IMR-90 (cell line): Measurements from ENCODE around the gene TMEM204. TPM values are rescaled to one million over a fixed set of nuclear protein-coding genes. Genes with fewer than 3 reads are reported as not detected.

Source experiments
- ATAC-seq: fragments of 200-7000 bp; cut with Tn5 transposase; 2 replicates; pipeline ENCODE4 v1.9.1; 2020; ENCODE audit warnings: low read depth, mild to moderate bottlenecking, moderate library complexity
- BruUV-seq: library from RNA; stranded (reverse); fragments of 400-500 nt; replicated peaks from 2 replicates; lab custom pipeline; 2021; lab: Mats Ljungman, UMichigan
- CTCF ChIA-PET: fragments of 300-600 bp; formaldehyde crosslinking; extraction: SDS; loops from one replicate; lab custom pipeline; 2021; ENCODE audit warnings: antibody characterized with exemption; lab: Yijun Ruan, JAX
- POLR2A ChIA-PET: fragments of 300-600 bp; sonication (Branson Sonifier 250); formaldehyde crosslinking; loops from one replicate; lab custom pipeline; 2022; ENCODE audit warnings: antibody characterized with exemption; ENCODE audit not compliant: unreplicated experiment; lab: Charles Lee
- DNase-seq: peaks from one replicate; pipeline ENCODE4 v3.0.0; 2013
- H2AFZ ChIP-seq: replicated peaks from 2 replicates; pipeline ENCODE3; 2013; ENCODE audit warnings: low read length, mild to moderate bottlenecking; ENCODE audit not compliant: poor library complexity
- H2AK5ac ChIP-seq: 2 replicates; pipeline ENCODE4 v1.6.1; 2013; ENCODE audit warnings: low read depth, low read length, inconsistent platforms
- H2AK9ac ChIP-seq: replicated peaks from 2 replicates; pipeline ENCODE3; 2013; ENCODE audit warnings: mild to moderate bottlenecking, low read depth, low read length, moderate library complexity; ENCODE audit not compliant: poor library complexity
- H2BK120ac ChIP-seq: 2 replicates; pipeline ENCODE4 v1.6.1; 2013; ENCODE audit warnings: low read depth, low read length, inconsistent platforms
- H2BK15ac ChIP-seq: 3 replicates; pipeline ENCODE4 v1.6.1; 2013; ENCODE audit warnings: low read depth, low read length, inconsistent platforms
- H2BK20ac ChIP-seq: 2 replicates; pipeline ENCODE4 v1.6.1; 2013; ENCODE audit warnings: low read depth, mild to moderate bottlenecking, inconsistent platforms, low read length, moderate library complexity
- H2BK5ac ChIP-seq: 2 replicates; pipeline ENCODE4 v1.6.1; 2013; ENCODE audit warnings: mild to moderate bottlenecking, low read depth, low read length, inconsistent platforms; ENCODE audit not compliant: poor library complexity, severe bottlenecking
- H3K14ac ChIP-seq: replicated peaks from 2 replicates; pipeline ENCODE4 v1.6.1; 2013; ENCODE audit warnings: low read depth, low read length, inconsistent platforms
- H3K18ac ChIP-seq: 2 replicates; pipeline ENCODE4 v1.6.1; 2013; ENCODE audit warnings: low read depth, low read length, control low read depth
- H3K23ac ChIP-seq: 2 replicates; pipeline ENCODE4 v1.6.1; 2013; ENCODE audit warnings: low read depth, low read length, inconsistent platforms
- H3K27ac ChIP-seq: 2 replicates; pipeline ENCODE4 v1.5.1; 2013; ENCODE audit warnings: mild to moderate bottlenecking, control low read depth, low read length; ENCODE audit not compliant: insufficient read depth
- H3K27me3 ChIP-seq: 2 replicates; pipeline ENCODE4 v1.6.1; 2013; ENCODE audit warnings: low read length; ENCODE audit not compliant: control insufficient read depth, insufficient read depth
- H3K36me3 ChIP-seq: 2 replicates; pipeline ENCODE4 v1.6.1; 2013; ENCODE audit warnings: low read length, mixed read lengths; ENCODE audit not compliant: control insufficient read depth, insufficient read depth
- H3K4ac ChIP-seq: 2 replicates; pipeline ENCODE4 v1.6.1; 2013; ENCODE audit warnings: low read depth, low read length, inconsistent platforms
- H3K4me1 ChIP-seq: 2 replicates; pipeline ENCODE4 v1.6.1; 2013; ENCODE audit warnings: low read length, mixed read lengths; ENCODE audit not compliant: control insufficient read depth, insufficient read depth
- H3K4me2 ChIP-seq: 2 replicates; pipeline ENCODE4 v1.6.1; 2013; ENCODE audit warnings: low read depth, mild to moderate bottlenecking, control low read depth, low read length, moderate library complexity
- H3K4me3 ChIP-seq: 2 replicates; pipeline ENCODE4 v1.5.1; 2013; ENCODE audit warnings: low read depth, mild to moderate bottlenecking, control low read depth, low read length, moderate library complexity; ENCODE audit not compliant: insufficient read depth
- H3K56ac ChIP-seq: 2 replicates; pipeline ENCODE4 v1.6.1; 2013; ENCODE audit warnings: low read length, inconsistent platforms; ENCODE audit not compliant: insufficient read depth; ENCODE audit errors: extremely low read depth
- H3K79me1 ChIP-seq, 2 experiments: 2 replicates each; pipeline ENCODE4 v1.6.1; 2013; ENCODE audit warnings: low read length in 2 of 2, inconsistent platforms in 1 of 2, low read depth in 1 of 2
- H3K9ac ChIP-seq: 2 replicates; pipeline ENCODE4 v1.6.1; 2013; ENCODE audit warnings: low read depth, low read length, control low read depth
- H3K9me1 ChIP-seq: 2 replicates; pipeline ENCODE4 v1.6.1; 2013; ENCODE audit warnings: low read length, inconsistent platforms; ENCODE audit not compliant: insufficient read depth
- H3K9me3 ChIP-seq: 2 replicates; pipeline ENCODE4 v1.6.1; 2013; ENCODE audit warnings: low read length; ENCODE audit not compliant: control insufficient read depth, insufficient read depth
- H4K20me1 ChIP-seq: 2 replicates; pipeline ENCODE4 v1.6.1; 2013; ENCODE audit warnings: low read length, inconsistent platforms; ENCODE audit not compliant: insufficient read depth
- H4K5ac ChIP-seq: 2 replicates; pipeline ENCODE4 v1.6.1; 2013; ENCODE audit warnings: mild to moderate bottlenecking, low read depth, low read length, control low read depth
- H4K8ac ChIP-seq, 2 experiments: 2 replicates each; pipeline ENCODE4 v1.6.1; 2013; ENCODE audit warnings: low read depth in 2 of 2, low read length in 2 of 2, control low read depth in 1 of 2, inconsistent platforms in 1 of 2
- H4K91ac ChIP-seq: 2 replicates; pipeline ENCODE4 v1.6.1; 2013; ENCODE audit warnings: low read depth, low read length, inconsistent platforms; ENCODE audit not compliant: insufficient read depth
- FOS ChIP-seq: fragments of 150-350 bp; IDR thresholded peaks from 2 replicates; pipeline ENCODE4 v1.6.1; 2016; ENCODE audit warnings: low read depth, low read length
- NFE2L2 ChIP-seq: fragments of 150-350 bp; IDR thresholded peaks from 2 replicates; pipeline ENCODE4 v1.6.1; 2016; ENCODE audit warnings: low read depth, mild to moderate bottlenecking, low read length
- RFX5 ChIP-seq: IDR thresholded peaks from 2 replicates; pipeline ENCODE4 v1.8.0; 2012; ENCODE audit warnings: low read depth, mild to moderate bottlenecking, low read length, moderate library complexity
- WGBS, 2 experiments: methylation state at CpG; one replicate each; pipeline versions ENCODE4 v1.1.5 to v1.1.7; 2013; ENCODE audit warnings: missing lambda C conversion rate in 2 of 2; ENCODE audit not compliant: insufficient read length in 1 of 2; ENCODE audit errors: extremely low coverage in 2 of 2; 5-methylcytosine and 5-hydroxymethylcytosine counted together
- dilution Hi-C: fragments of 300-500 bp; cut with HindIII; formaldehyde crosslinking; loops from one replicate; pipeline ENCODE4 v1.14.3; 2018; ENCODE audit warnings: low sequenced_read_pairs; ENCODE audit not compliant: unreplicated experiment
- in situ Hi-C: fragments of 300-500 bp; cut with MboI; formaldehyde crosslinking; loops from 3 replicates; pipeline ENCODE4 v1.14.3; 2019; ENCODE audit warnings: low sequenced_read_pairs, inconsistent platforms, mixed read lengths
- intact Hi-C: fragments of 100-400 bp; cut with micrococcal nuclease; formaldehyde crosslinking; loops from 2 replicates; pipeline ENCODE4 v1.10.0; 2022
- polyA plus RNA-seq, 3 experiments: library from polyadenylated mRNA; depleted of rRNA; stranded (reverse); fragments of >200 nt; gene quantifications; 2 replicates each; pipeline ENCODE4 v1.2.3, GENCODE V29; 2012; ENCODE audit warnings: low replicate concordance in 1 of 3
- total RNA-seq: library from RNA; depleted of rRNA; stranded (reverse); fragments of >200 nt; gene quantifications from 2 replicates; pipeline ENCODE4 v1.2.3, GENCODE V29; 2012

Gene TMEM204
- total and polyA plus RNA-seq, 2 of the 4 experiments (the other 2 are of a cell fraction), result 7.0 to 12.3 TPM

GRCh38 chr16:1510941-1511351 lies 22.5 kb upstream of the TMEM204 start:
- ChIA-PET CTCF (no interaction called here), POLR2A (no interaction called here)
- no peak overlapping the region for H4K8ac ChIP-seq
- in situ Hi-C loops, result no loop called here
- no peaks in the 10 kb centered on the region for H3K4me1 ChIP-seq
- H2AK5ac ChIP-seq, result no peak overlapping the region
- H4K5ac ChIP-seq, result no peak overlapping the region
- no peak overlapping the region for H2BK15ac ChIP-seq
- H3K36me3 ChIP-seq, result peaks cover 27% of the 10 kb centered on the region
- H3K27me3 ChIP-seq, result no peaks in the 10 kb centered on the region
- DNase-seq (no peak), ATAC-seq (no peak)
- H3K18ac ChIP-seq, result no peak overlapping the region
- intact Hi-C loops, result no loop called here
- no peak for TF ChIP-seq NFE2L2
- TF ChIP-seq FOS, result no peak
- TF ChIP-seq RFX5, result no peak
- peaks cover 4% of the 10 kb centered on the region for H3K9me3 ChIP-seq
- no peak overlapping the region for H3K23ac ChIP-seq
- no peak overlapping the region for H2AFZ ChIP-seq
- no peak overlapping the region for H3K9ac ChIP-seq
- no peak overlapping the region for H3K4me3 ChIP-seq
- H2BK120ac ChIP-seq, result no peak overlapping the region
- H4K20me1 ChIP-seq, result no peaks in the 10 kb centered on the region; the same call in 1 of the 2 replicates
- no peak overlapping the region for H2BK20ac ChIP-seq
- H2AK9ac ChIP-seq, result no peak overlapping the region
- H2BK5ac ChIP-seq, result no peak overlapping the region
- no peak overlapping the region for H3K4ac ChIP-seq
- no peak overlapping the region for H3K27ac ChIP-seq
- H3K4me2 ChIP-seq, result no peak overlapping the region
- no peak overlapping the region for H4K91ac ChIP-seq
- WGBS, 2 experiments, result 96% methylated on average over 16 of the region's 26 CpGs; no CpG with 5 or more reads in 1 of the 2 experiments
- H3K56ac ChIP-seq, result no peak overlapping the region
- H3K79me1 ChIP-seq, result no peaks in the 10 kb centered on the region
- H3K9me1 ChIP-seq, result no peaks in the 10 kb centered on the region
- no peak overlapping the region for H3K14ac ChIP-seq
- BruUV-seq, result no TSS peak
- dilution Hi-C loops, result no loop called here
